HepG2 (cell line): Measurements from ENCODE around the gene NR1H2. TPM values are rescaled to one million over a fixed set of nuclear protein-coding genes. Genes with fewer than 3 reads are reported as not detected.

ENCODE experiments used
- CCAR2 ChIP-seq: fragments of 200-400 bp; formaldehyde crosslinking; optimal IDR thresholded peaks from 2 replicates; pipeline ENCODE3; 2018; ENCODE audit warnings: low read depth, mild to moderate bottlenecking, low read length, moderate library complexity
- EHMT2 ChIP-seq: fragments of 200-600 bp; sonication (generic); IDR thresholded peaks from 2 replicates; pipeline ENCODE4 v1.7.0; 2017; ENCODE audit warnings: antibody characterized with exemption, low read depth, low read length, borderline replicate concordance
- GTF3A ChIP-seq: sonication (generic); formaldehyde crosslinking; conservative IDR thresholded peaks from 2 replicates; pipeline ENCODE4 v1.4.0; 2020; ENCODE audit warnings: mild to moderate bottlenecking, missing genetic modification reagents
- KMT2A ChIP-seq: sonication (generic); formaldehyde crosslinking; IDR thresholded peaks from 2 replicates; pipeline ENCODE4 v1.4.0; 2020; ENCODE audit warnings: missing genetic modification reagents
- RNF219 ChIP-seq: sonication (generic); formaldehyde crosslinking; IDR thresholded peaks from 2 replicates; pipeline ENCODE4 v1.5.0; 2020; ENCODE audit warnings: mild to moderate bottlenecking, missing genetic modification reagents
- SALL1 ChIP-seq: sonication (generic); formaldehyde crosslinking; IDR thresholded peaks from 2 replicates; pipeline ENCODE4 v1.8.0; 2022; ENCODE audit warnings: mild to moderate bottlenecking, missing genetic modification reagents
- SNAPC2 ChIP-seq: sonication (generic); formaldehyde crosslinking; IDR thresholded peaks from 2 replicates; pipeline ENCODE4 v1.8.1; 2022; ENCODE audit warnings: mild to moderate bottlenecking, missing genetic modification reagents
- ZC3H4 ChIP-seq: sonication (generic); formaldehyde crosslinking; IDR thresholded peaks from 2 replicates; pipeline ENCODE4 v1.4.0; 2020; ENCODE audit warnings: missing genetic modification reagents, borderline replicate concordance
- ZFP82 ChIP-seq: sonication (generic); formaldehyde crosslinking; IDR thresholded peaks from 2 replicates; pipeline ENCODE4 v1.5.1; 2020; ENCODE audit warnings: mild to moderate bottlenecking, missing genetic modification reagents, borderline replicate concordance
- ZKSCAN5 ChIP-seq: sonication (generic); formaldehyde crosslinking; IDR thresholded peaks from 2 replicates; pipeline ENCODE4 v1.5.1; 2020; ENCODE audit warnings: mild to moderate bottlenecking, missing genetic modification reagents
- ZNF383 ChIP-seq: sonication (generic); formaldehyde crosslinking; IDR thresholded peaks from 2 replicates; pipeline ENCODE4 v1.4.0; 2020; ENCODE audit warnings: missing genetic modification reagents, mild to moderate bottlenecking, borderline replicate concordance
- ZNF652 ChIP-seq: IDR thresholded peaks from 2 replicates; pipeline ENCODE4 v1.6.1; 2016; ENCODE audit warnings: low read depth, borderline replicate concordance
- ZNF687 ChIP-seq: sonication (generic); formaldehyde crosslinking; IDR thresholded peaks from 2 replicates; pipeline ENCODE4 v1.5.1; 2020; ENCODE audit warnings: mild to moderate bottlenecking, missing genetic modification reagents, moderate library complexity
- ZNF691 ChIP-seq: sonication (generic); formaldehyde crosslinking; IDR thresholded peaks from 2 replicates; pipeline ENCODE4 v1.4.0; 2020; ENCODE audit warnings: missing genetic modification reagents, low read depth, mild to moderate bottlenecking, borderline replicate concordance
- polyA plus RNA-seq, 8 experiments: library from polyadenylated mRNA; depleted of rRNA in 3 of 8; stranded (reverse) in 7 of 8; unstranded in 1 of 8; fragments of >200 nt; fragmentation: Illumina TruSeq in 4 of 8; extraction: Trizol in 4 of 8; gene quantifications; 2 replicates each; pipeline versions ENCODE4 v1.2.1 to v1.2.3, GENCODE V29; 2011 to 2016; ENCODE audit warnings: low read depth in 4 of 8, missing spikeins in 1 of 8, mixed read lengths in 1 of 8; ENCODE audit not compliant: insufficient read depth in 1 of 8
- total RNA-seq, 5 experiments: library from RNA; depleted of rRNA; stranded (reverse); fragments of >200 nt; fragmentation: Illumina TruSeq; extraction: Trizol; gene quantifications; 2 replicates each; pipeline ENCODE4 v1.2.3, GENCODE V29; 2016; ENCODE audit warnings: low read depth in 1 of 5
- TF ChIP-seq, protein P1 (sequence below): sonication (generic); formaldehyde crosslinking; IDR thresholded peaks from 2 replicates; pipeline ENCODE4 v1.9.0; 2022; ENCODE audit warnings: missing genetic modification reagents, mild to moderate bottlenecking, borderline replicate concordance
- TF ChIP-seq, protein P2 (sequence below): sonication (generic); formaldehyde crosslinking; IDR thresholded peaks from 2 replicates; pipeline ENCODE4 v1.5.1; 2020; ENCODE audit warnings: mild to moderate bottlenecking, missing genetic modification reagents, borderline replicate concordance

NR1H2 gene
- total and polyA plus RNA-seq, 2 of the 13 experiments (the other 11 are each of a cell fraction or from before 2014, with no cell fraction given): 10.3 to 13.5 TPM

GRCh38 chr19:50328873-50329145, 47.4 kb upstream of the NR1H2 start (continued):
- TF ChIP-seq RNF219 (CRISPR knock-in tag): no peak
- no peak for TF ChIP-seq SNAPC2 (CRISPR knock-in tag)
- TF ChIP-seq ZNF383 (CRISPR knock-in tag): no peak
- no peak for TF ChIP-seq KMT2A
- TF ChIP-seq ZNF687: no peak
- TF ChIP-seq, protein P1, sequence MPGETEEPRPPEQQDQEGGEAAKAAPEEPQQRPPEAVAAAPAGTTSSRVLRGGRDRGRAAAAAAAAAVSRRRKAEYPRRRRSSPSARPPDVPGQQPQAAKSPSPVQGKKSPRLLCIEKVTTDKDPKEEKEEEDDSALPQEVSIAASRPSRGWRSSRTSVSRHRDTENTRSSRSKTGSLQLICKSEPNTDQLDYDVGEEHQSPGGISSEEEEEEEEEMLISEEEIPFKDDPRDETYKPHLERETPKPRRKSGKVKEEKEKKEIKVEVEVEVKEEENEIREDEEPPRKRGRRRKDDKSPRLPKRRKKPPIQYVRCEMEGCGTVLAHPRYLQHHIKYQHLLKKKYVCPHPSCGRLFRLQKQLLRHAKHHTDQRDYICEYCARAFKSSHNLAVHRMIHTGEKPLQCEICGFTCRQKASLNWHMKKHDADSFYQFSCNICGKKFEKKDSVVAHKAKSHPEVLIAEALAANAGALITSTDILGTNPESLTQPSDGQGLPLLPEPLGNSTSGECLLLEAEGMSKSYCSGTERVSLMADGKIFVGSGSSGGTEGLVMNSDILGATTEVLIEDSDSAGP (CRISPR knock-in tag): no peak
- TF ChIP-seq EHMT2: no peak
- TF ChIP-seq ZFP82 (CRISPR knock-in tag): no peak
- no peak for TF ChIP-seq ZNF652 (CRISPR knock-in tag)
- TF ChIP-seq, protein P2, sequence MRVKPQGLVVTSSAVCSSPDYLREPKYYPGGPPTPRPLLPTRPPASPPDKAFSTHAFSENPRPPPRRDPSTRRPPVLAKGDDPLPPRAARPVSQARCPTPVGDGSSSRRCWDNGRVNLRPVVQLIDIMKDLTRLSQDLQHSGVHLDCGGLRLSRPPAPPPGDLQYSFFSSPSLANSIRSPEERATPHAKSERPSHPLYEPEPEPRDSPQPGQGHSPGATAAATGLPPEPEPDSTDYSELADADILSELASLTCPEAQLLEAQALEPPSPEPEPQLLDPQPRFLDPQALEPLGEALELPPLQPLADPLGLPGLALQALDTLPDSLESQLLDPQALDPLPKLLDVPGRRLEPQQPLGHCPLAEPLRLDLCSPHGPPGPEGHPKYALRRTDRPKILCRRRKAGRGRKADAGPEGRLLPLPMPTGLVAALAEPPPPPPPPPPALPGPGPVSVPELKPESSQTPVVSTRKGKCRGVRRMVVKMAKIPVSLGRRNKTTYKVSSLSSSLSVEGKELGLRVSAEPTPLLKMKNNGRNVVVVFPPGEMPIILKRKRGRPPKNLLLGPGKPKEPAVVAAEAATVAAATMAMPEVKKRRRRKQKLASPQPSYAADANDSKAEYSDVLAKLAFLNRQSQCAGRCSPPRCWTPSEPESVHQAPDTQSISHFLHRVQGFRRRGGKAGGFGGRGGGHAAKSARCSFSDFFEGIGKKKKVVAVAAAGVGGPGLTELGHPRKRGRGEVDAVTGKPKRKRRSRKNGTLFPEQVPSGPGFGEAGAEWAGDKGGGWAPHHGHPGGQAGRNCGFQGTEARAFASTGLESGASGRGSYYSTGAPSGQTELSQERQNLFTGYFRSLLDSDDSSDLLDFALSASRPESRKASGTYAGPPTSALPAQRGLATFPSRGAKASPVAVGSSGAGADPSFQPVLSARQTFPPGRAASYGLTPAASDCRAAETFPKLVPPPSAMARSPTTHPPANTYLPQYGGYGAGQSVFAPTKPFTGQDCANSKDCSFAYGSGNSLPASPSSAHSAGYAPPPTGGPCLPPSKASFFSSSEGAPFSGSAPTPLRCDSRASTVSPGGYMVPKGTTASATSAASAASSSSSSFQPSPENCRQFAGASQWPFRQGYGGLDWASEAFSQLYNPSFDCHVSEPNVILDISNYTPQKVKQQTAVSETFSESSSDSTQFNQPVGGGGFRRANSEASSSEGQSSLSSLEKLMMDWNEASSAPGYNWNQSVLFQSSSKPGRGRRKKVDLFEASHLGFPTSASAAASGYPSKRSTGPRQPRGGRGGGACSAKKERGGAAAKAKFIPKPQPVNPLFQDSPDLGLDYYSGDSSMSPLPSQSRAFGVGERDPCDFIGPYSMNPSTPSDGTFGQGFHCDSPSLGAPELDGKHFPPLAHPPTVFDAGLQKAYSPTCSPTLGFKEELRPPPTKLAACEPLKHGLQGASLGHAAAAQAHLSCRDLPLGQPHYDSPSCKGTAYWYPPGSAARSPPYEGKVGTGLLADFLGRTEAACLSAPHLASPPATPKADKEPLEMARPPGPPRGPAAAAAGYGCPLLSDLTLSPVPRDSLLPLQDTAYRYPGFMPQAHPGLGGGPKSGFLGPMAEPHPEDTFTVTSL (CRISPR knock-in tag): no peak
- no peak for TF ChIP-seq ZC3H4
- no peak for TF ChIP-seq ZKSCAN5 (CRISPR knock-in tag)
- no peak for TF ChIP-seq GTF3A
- TF ChIP-seq ZNF691: no peak
- TF ChIP-seq CCAR2: no peak
- no peak for TF ChIP-seq SALL1
